ENCODE measurements around the gene EXTL1.

DNA sequence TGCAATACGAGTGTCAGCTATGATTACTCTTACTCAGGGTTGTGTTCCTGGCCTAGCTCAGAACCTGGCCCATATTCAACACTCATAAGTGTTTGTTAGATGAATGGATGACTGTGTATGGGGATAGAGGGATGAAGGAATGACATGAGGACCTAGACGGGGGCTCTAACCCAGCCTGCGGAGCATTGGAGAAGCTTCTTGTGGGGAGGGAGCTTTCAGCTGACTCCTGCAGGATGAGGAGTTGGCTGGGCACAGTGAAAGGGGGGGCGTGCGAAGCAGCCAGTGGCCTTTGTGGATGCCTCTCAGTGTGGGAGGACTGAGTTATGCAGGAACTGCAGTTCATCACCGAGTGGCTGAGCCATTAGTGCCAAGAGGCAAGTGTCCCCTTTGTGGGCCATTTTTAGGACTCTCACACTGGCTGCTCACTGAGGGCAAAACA is 1.2 kb upstream of the EXTL1 start:
- no peak for TF ChIP-seq FOS (IDR thresholded peaks at IDR 0.05; ENCODE audit: borderline replicate concordance, insufficient read depth, low read length)
- TF ChIP-seq, protein P1, sequence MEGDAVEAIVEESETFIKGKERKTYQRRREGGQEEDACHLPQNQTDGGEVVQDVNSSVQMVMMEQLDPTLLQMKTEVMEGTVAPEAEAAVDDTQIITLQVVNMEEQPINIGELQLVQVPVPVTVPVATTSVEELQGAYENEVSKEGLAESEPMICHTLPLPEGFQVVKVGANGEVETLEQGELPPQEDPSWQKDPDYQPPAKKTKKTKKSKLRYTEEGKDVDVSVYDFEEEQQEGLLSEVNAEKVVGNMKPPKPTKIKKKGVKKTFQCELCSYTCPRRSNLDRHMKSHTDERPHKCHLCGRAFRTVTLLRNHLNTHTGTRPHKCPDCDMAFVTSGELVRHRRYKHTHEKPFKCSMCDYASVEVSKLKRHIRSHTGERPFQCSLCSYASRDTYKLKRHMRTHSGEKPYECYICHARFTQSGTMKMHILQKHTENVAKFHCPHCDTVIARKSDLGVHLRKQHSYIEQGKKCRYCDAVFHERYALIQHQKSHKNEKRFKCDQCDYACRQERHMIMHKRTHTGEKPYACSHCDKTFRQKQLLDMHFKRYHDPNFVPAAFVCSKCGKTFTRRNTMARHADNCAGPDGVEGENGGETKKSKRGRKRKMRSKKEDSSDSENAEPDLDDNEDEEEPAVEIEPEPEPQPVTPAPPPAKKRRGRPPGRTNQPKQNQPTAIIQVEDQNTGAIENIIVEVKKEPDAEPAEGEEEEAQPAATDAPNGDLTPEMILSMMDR (IDR thresholded peaks at IDR 0.05; ENCODE audit: extremely low read depth in 1 of 2, insufficient read depth in 1 of 2, low read depth in 1 of 2, low read length in 2 of 2), result no peak
